ENCODE measurements around the gene CNOT10. TPM values are rescaled to one million over a fixed set of nuclear protein-coding genes. Genes with fewer than 3 reads are reported as not detected.

Gene CNOT10
- total RNA-seq, 2 donors from 2014 or later = 41.2 to 41.7 TPM

DNA sequence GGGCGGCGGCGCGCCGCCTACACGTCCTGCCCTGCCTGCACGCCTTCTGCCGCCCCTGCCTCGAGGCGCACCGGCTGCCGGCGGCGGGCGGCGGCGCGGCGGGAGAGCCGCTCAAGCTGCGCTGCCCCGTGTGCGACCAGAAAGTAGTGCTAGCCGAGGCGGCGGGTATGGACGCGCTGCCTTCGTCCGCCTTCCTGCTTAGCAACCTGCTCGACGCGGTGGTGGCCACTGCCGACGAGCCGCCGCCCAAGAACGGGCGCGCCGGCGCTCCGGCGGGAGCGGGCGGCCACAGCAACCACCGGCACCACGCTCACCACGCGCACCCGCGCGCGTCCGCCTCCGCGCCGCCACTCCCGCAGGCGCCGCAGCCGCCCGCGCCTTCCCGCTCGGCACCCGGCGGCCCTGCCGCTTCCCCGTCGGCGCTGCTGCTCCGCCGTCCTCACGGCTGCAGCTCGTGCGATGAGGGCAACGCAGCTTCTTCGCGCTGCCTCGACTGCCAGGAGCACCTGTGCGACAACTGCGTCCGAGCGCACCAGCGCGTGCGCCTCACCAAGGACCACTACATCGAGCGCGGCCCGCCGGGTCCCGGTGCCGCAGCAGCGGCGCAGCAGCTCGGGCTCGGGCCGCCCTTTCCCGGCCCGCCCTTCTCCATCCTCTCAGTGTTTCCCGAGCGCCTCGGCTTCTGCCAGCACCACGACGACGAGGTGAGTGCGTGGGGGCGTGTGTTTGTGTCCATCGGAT, 133.4 kb downstream of the CNOT10 start:
- Mint-ChIP-seq H3K4me1 (peaks cover 12% of the 10 kb centered on the region), H3K27me3 (peaks cover 35% of the 10 kb centered on the region), H3K36me3 (ENCODE audit: low read depth) (no peaks in the 10 kb centered on the region), H3K27ac (no peak overlapping the region), H3K4me3 (peak overlapping the region; percentile 87)
- no peaks in the 10 kb centered on the region for H3K9me3 ChIP-seq (ENCODE audit: control insufficient read depth, low read length, poor library complexity, severe bottlenecking)
- DNase-seq (no peak), ATAC-seq (no peak)

- peaks cover 12% of the 10 kb centered on the region for H3K4me1 Mint-ChIP-seq
- no peaks in the 10 kb centered on the region for H3K9me3 ChIP-seq (ENCODE audit: control insufficient read depth, low read length, poor library complexity, severe bottlenecking)
- no peaks in the 10 kb centered on the region for H3K36me3 Mint-ChIP-seq (ENCODE audit: low read depth)
- H3K27ac Mint-ChIP-seq = no peak overlapping the region
- no peak for ATAC-seq
- H3K4me3 Mint-ChIP-seq = peak overlapping the region; percentile 82
- DNase-seq = no peak
- peaks cover 39% of the 10 kb centered on the region for H3K27me3 Mint-ChIP-seq
Measured at GRCh38 chr3:32818970-32819511, 134.1 kb downstream of the CNOT10 start.

GRCh38 chr3:32819551-32820348, 134.8 kb downstream of the CNOT10 start:
- H3K9me3 ChIP-seq (ENCODE audit: control insufficient read depth, low read length, poor library complexity, severe bottlenecking) = no peaks in the 10 kb centered on the region
- Mint-ChIP-seq H3K4me1 (peaks cover 9% of the 10 kb centered on the region), H3K4me3 (peak overlapping the region; percentile 82), H3K36me3 (ENCODE audit: low read depth) (no peaks in the 10 kb centered on the region), H3K27me3 (peaks cover 40% of the 10 kb centered on the region), H3K27ac (no peak overlapping the region)
- no peak for ATAC-seq
- DNase-seq = no peak

DNA sequence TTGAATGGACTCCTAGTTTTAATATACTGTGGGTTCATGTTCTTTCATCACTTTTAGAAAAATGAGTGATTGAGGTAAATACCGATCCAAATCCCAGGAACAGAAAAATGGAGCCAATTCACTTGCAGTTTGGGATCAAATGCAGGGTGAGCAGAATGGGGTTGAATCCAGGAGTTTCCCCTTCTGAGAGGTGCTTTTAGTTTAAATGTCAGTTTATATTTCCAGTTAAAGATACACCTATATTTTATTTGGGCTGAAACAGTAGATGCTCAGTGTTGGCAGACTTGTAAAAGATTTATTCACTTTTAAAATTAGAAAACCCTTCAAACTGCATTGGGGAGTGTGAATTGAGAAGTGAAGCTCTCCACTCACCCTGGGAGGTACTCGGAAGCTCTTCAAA, 135.4 kb downstream of the CNOT10 start:
- H3K36me3 Mint-ChIP-seq (ENCODE audit: low read depth) = no peaks in the 10 kb centered on the region
- no peaks in the 10 kb centered on the region for H3K9me3 ChIP-seq (ENCODE audit: control insufficient read depth, low read length, poor library complexity, severe bottlenecking)
- no peak overlapping the region for H3K4me3 Mint-ChIP-seq
- DNase-seq (no peak), ATAC-seq (no peak)
- no peak overlapping the region for H3K27ac Mint-ChIP-seq
- peaks cover 8% of the 10 kb centered on the region for H3K4me1 Mint-ChIP-seq
- peaks cover 45% of the 10 kb centered on the region for H3K27me3 Mint-ChIP-seq

GRCh38 chr3:32820971-32821685, 136.1 kb downstream of the CNOT10 start:
- no peaks in the 10 kb centered on the region for H3K9me3 ChIP-seq (ENCODE audit: control insufficient read depth, low read length, poor library complexity, severe bottlenecking)
- Mint-ChIP-seq H3K27me3 (peaks cover 45% of the 10 kb centered on the region), H3K4me1 (peaks cover 5% of the 10 kb centered on the region), H3K4me3 (no peak overlapping the region), H3K27ac (no peak overlapping the region), H3K36me3 (ENCODE audit: low read depth) (no peaks in the 10 kb centered on the region)
- ATAC-seq = no peak
- no peak for DNase-seq

DNA sequence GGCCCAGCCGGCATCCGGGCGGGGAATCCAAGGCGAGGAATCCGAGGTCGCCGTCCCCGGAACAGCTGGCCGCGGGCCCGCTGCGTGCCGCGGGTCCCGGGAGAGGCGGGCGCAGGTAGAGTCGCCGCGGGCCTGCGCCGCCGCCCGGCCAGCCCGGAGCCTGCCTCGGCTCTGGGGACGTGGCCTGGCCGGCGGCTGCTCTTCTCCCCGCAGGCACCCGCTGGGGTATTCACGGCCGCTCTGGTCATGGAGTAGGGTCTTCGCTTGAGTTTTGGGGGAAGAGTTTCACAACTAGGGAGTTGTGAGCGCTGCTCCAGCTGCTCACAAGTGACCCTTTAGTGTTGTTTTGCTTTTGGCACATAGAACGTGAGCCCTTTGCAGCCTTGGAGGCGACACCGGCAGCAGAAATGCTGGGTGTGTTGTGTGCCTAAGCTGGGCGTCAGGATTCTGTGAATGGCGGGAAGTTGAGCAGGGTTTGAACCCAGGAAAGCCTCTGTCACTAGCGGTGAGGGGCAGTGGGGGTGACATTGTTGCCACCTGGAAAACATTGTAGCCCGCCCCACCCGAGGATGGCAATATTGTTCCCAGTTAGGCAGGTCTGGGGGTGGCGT, 136.8 kb downstream of the CNOT10 start:
- Mint-ChIP-seq H3K4me3 (no peak overlapping the region), H3K4me1 (peaks cover 5% of the 10 kb centered on the region), H3K27ac (no peak overlapping the region), H3K36me3 (ENCODE audit: low read depth) (no peaks in the 10 kb centered on the region), H3K27me3 (peaks cover 46% of the 10 kb centered on the region)
- H3K9me3 ChIP-seq (ENCODE audit: control insufficient read depth, low read length, poor library complexity, severe bottlenecking) = no peaks in the 10 kb centered on the region
- no peak for ATAC-seq
- DNase-seq = no peak

- no peaks in the 10 kb centered on the region for H3K36me3 Mint-ChIP-seq (ENCODE audit: low read depth)
- ATAC-seq = no peak
- H3K27ac Mint-ChIP-seq = no peak overlapping the region
- no peaks in the 10 kb centered on the region for H3K9me3 ChIP-seq (ENCODE audit: control insufficient read depth, low read length, poor library complexity, severe bottlenecking)
- no peak overlapping the region for H3K4me3 Mint-ChIP-seq
- H3K4me1 Mint-ChIP-seq = peaks cover 4% of the 10 kb centered on the region
- DNase-seq = no peak
- H3K27me3 Mint-ChIP-seq = peaks cover 57% of the 10 kb centered on the region
Measured at GRCh38 chr3:32822609-32823498, 137.9 kb downstream of the CNOT10 start.

Other genes starting within 250 kb of the CNOT10 start
- gene CMTM6, start 182.3 kb upstream of the CNOT10 start, total RNA-seq = 10 to 100 TPM; 97.2 to 99.3 TPM
- gene DYNC1LI1, start 114.3 kb upstream of the CNOT10 start, total RNA-seq = 10 to 100 TPM; 24.4 to 30.8 TPM
- under 1 TPM in 1 of 2 donors, not detected in 1; 0.03 TPM for gene TRIM71, start 132.8 kb downstream of the CNOT10 start, total RNA-seq